AG04450 (cell line): ENCODE data around the gene WDR1. TPM values are rescaled to one million over a fixed set of nuclear protein-coding genes. Genes with fewer than 3 reads are reported as not detected.

Experiments used
- CTCF ChIA-PET: fragments of 300-600, 350-600 bp; formaldehyde crosslinking; extraction: SDS; loops from one replicate; lab custom pipeline; 2022; ENCODE audit warnings: antibody characterized with exemption, inconsistent platforms; lab: Charles Lee
- POLR2A ChIA-PET: fragments of 350-600 bp; formaldehyde crosslinking; extraction: SDS; loops from one replicate; lab custom pipeline; 2021; ENCODE audit warnings: antibody characterized with exemption, inconsistent platforms; lab: Yijun Ruan, JAX
- DNase-seq: peaks from one replicate; pipeline ENCODE4 v3.0.0-alpha.2; 2011; ENCODE audit warnings: low read depth, low spot score
- H3K27ac ChIP-seq: one replicate; pipeline ENCODE4 v1.5.1; 2012; ENCODE audit warnings: low read depth, low read length, control low read depth
- H3K27me3 ChIP-seq: one replicate; pipeline ENCODE4 v1.6.0; 2012; ENCODE audit warnings: low read length; ENCODE audit not compliant: control insufficient read depth, insufficient read depth
- H3K4me3 ChIP-seq: 2 replicates; pipeline ENCODE4 v1.5.1; 2011; ENCODE audit warnings: mild to moderate bottlenecking, low read depth, low read length, control low read depth
- H3K9me3 ChIP-seq: 2 replicates; pipeline ENCODE4 v1.5.1; 2012; ENCODE audit warnings: low read length; ENCODE audit not compliant: control insufficient read depth, insufficient read depth
- polyA plus RNA-seq: library from polyadenylated mRNA; depleted of rRNA; stranded (reverse); fragments of >200 nt; gene quantifications from 2 replicates; pipeline ENCODE4 v1.2.3, GENCODE V29; 2011
- TF ChIP-seq, protein P1 (sequence below): IDR thresholded peaks from 2 replicates; pipeline ENCODE4 v1.5.1; 2011; ENCODE audit warnings: low read depth, low read length, control low read depth, inconsistent platforms

The WDR1 gene
- polyA plus RNA-seq, 1 experiment = 735 TPM

DNA sequence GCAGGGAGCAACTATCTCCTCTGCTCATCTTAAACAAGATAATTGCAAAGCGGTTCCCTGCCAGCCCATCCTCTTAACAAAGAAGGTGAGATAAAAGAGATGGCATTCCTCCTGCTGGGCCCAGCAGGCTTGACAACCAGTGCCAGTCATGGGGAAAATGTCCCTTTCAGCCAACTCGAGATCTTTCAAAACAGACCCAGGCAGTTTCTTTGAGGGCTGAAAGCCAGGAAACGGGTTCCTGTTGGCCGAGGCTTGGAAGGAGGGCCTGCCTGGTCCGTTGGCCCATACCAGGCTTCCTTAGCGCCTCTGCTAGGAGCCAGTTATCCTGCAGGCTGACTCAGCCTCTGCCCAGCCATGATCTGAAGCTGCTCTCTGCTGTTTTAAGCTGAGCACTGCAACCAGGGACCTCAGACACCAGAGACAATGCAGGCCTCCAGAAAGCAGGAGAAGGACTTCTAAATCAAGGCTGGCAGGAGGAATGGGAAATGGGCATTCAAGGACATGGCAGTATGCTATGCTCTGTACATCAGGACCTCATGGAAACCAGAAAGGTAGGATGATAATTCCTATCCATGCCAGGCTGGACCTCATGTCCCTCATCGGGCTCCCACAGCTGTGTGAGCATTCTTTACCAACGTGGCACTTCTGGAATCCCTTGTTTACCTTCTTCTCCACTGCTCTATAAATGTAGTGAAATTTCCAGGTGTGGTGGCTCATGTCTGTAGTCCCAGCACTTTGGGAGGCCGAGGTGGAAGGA, 52.9 kb downstream of the WDR1 start:
- H3K27ac ChIP-seq = no peak overlapping the region
- H3K27me3 ChIP-seq = no peaks in the 10 kb centered on the region
- no peaks in the 10 kb centered on the region for H3K9me3 ChIP-seq
- H3K4me3 ChIP-seq = no peak overlapping the region
- CTCF ChIA-PET = interaction anchor here (0.5 to 1.9 kb wide), 6 partner anchors 45 to 531 kb away, joined by 3 to 5 read pairs (median 3); no protein-coding TSS in a partner anchor
- peak; percentile 42 for DNase-seq
- TF ChIP-seq, protein P1, sequence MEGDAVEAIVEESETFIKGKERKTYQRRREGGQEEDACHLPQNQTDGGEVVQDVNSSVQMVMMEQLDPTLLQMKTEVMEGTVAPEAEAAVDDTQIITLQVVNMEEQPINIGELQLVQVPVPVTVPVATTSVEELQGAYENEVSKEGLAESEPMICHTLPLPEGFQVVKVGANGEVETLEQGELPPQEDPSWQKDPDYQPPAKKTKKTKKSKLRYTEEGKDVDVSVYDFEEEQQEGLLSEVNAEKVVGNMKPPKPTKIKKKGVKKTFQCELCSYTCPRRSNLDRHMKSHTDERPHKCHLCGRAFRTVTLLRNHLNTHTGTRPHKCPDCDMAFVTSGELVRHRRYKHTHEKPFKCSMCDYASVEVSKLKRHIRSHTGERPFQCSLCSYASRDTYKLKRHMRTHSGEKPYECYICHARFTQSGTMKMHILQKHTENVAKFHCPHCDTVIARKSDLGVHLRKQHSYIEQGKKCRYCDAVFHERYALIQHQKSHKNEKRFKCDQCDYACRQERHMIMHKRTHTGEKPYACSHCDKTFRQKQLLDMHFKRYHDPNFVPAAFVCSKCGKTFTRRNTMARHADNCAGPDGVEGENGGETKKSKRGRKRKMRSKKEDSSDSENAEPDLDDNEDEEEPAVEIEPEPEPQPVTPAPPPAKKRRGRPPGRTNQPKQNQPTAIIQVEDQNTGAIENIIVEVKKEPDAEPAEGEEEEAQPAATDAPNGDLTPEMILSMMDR = peak; percentile 69
- POLR2A ChIA-PET = no interaction called here

GRCh38 chr4:10061650-10062415, 54.8 kb downstream of the WDR1 start:
- no peak for DNase-seq
- H3K27ac ChIP-seq = no peak overlapping the region
- ChIA-PET POLR2A (interaction anchor here (0.9 kb wide), 1 partner anchor 45 kb away, joined by 4 read pairs; no protein-coding TSS in a partner anchor), CTCF (interaction anchor here (1.5 to 1.9 kb wide), 2 partner anchors 43 to 48 kb away, joined by 3 to 4 read pairs; no protein-coding TSS in a partner anchor)
- no peak overlapping the region for H3K4me3 ChIP-seq
- no peaks in the 10 kb centered on the region for H3K27me3 ChIP-seq
- no peaks in the 10 kb centered on the region for H3K9me3 ChIP-seq
- TF ChIP-seq, protein P1 = no peak

DNA sequence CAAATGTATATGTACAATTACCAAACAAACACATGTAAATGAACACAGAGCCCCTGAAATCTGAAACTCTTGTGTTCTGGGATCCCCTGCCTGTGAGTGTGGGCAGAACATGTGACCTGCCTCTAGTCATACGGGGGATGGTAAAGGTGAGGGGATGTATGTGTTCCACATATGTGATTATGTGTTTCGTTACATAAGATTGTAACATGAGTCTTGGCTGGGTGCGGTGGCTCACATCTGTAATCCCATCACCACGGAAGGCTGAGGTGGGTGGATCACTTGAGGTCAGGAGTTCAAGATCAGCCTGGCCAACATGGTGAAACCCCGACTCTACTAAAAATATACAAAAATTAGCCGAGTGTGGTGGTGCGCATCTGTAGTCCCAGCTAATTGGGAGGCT, 58.2 kb downstream of the WDR1 start:
- TF ChIP-seq, protein P1 = no peak
- CTCF ChIA-PET = no interaction called here
- Histone ChIP-seq H3K27ac (no peak overlapping the region), H3K4me3 (no peak overlapping the region), H3K27me3 (no peaks in the 10 kb centered on the region), H3K9me3 (no peaks in the 10 kb centered on the region)
- POLR2A ChIA-PET = no interaction called here
- no peak for DNase-seq

- POLR2A ChIA-PET = no interaction called here
- TF ChIP-seq, protein P1 = no peak
- DNase-seq = no peak
- Histone ChIP-seq H3K9me3 (no peaks in the 10 kb centered on the region), H3K27me3 (no peaks in the 10 kb centered on the region), H3K4me3 (no peak overlapping the region), H3K27ac (no peak overlapping the region)
- CTCF ChIA-PET = no interaction called here
These were observed 59.6 kb downstream of the WDR1 start for GRCh38 chr4:10057023-10057395.
